Measurements from ENCODE around the gene UQCRC2.
A peak's percentile ranks its signal among the peaks of the same experiment; 100 is the strongest.
"Not testable (repeated sequence)": the region's sequence is repeated elsewhere in the genome, so short reads cannot be mapped to it uniquely, and the experiment has no call there.

UQCRC2 gene

DNA sequence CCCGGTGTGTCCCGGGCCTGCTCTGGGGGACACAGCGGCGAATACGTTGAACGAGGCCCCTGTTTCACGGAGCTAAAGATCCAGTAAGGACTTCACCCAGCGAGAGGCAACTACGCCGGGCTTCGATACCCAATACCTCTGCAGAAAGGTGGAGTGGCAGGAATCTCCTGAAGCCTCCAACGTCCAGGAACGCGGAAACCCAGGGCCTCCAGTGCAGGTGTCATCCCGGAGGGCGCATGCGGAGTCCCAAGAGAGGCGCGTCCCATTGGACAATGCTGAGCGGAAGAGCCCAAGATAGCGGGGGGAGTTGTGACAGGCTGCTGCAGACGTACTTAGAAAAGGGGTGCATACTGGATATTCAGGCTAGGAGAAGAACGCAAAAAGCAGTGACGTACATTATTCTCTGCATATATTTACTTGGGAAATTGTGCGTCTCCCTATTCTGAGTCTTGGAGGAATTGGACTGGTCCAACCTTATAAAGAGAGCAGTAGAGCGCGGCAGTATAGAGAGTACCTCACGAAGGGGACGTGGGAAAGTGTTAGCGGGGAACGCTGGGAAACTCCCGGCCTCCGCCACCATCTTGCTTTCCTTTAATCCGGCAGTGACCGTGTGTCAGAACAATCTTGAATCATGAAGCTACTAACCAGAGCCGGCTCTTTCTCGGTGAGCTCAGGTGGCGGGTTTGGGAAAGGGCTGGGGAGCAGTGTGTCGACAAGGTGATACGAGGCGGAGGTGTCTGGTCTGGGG is at the start of gene UQCRC2:
Gene UQCRC2, plus strand, starts transcription at position 569 of the 748 bp plus-strand sequence. Its CDS starts 63 bp downstream, at position 632.
- peak; percentile 87 for DNase-seq

DNA sequence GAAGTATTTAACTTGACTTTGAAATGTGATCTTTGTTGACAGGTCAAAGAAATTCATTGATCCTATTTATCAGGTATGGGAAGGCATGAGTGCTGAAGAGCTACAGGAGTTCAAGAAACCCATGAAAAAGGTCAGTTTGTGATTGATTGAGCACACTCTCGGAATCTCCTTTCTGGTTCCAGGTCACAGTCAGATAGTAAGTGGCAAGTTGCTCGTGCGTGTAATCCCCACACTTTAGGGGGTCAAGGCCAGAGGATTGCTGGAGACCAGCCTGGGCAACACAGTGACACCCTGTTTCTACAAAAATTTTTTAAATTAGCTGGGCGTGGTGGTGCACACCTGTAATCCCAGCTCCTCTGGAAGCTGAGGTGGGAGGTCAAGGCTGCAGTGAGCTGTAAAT is 20.5 kb upstream of the UQCRC2 start:
- not testable (repeated sequence) for DNase-seq

DNA sequence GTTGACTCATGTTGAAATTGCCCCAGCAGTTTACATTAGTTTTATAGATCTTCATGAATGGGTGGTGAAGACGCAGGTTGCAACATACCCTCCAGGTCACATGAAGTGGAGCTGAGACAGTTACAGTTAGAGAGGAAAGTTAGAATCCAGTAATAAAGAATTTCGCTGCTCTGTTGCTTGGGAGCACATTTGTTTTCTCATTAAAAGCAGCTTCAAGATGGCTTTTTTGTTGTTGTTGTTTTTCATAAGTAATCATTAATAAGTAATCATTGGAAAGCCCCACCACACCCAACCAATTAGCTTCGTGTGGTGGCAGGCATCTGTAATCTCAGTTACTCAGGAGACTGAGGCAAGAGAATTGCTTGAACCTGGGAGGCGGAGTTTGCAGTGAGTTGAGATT is 19.8 kb upstream of the UQCRC2 start:
- not testable (repeated sequence) for DNase-seq

DNA sequence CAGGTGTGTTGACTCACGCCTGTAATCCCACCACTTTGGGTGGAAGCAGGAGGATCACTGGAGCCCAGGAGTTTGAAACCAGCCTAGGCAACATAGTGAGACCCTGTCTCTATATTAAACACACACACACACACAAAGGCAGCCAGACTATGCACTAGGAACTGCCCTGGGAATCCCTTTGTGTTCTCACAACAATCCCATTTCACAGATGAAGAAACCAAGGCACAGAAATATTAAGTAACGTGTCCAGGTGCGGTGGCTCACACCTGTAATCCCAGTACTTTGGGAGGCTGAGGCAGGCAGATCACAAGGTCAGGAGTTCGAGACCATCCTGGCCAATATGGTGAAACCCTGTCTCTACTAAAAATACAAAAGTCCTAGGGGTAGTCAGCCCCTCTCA is 19.4 kb upstream of the UQCRC2 start:
- DNase-seq: not testable (repeated sequence)

DNA sequence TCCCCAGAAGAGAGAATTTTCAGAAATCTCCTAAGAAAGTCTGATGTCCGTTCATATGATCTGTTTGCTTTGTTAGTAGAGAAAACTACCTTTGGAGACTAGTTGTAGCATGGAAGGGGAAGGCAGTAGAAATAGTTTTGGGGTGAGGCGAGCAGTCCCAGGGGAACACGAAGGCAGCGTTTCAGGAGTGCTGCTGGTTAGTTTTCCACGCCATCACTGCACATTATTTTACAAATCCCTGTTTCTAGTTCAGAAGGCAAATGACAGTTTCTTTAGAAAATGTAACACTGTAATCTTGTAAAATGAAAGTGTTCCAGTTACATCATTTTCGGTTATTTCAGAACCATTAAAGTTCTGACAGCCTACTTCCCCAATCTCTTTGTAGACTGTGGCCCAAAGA is 16.9 kb upstream of the UQCRC2 start:
- DNase-seq: not testable (repeated sequence)

DNA sequence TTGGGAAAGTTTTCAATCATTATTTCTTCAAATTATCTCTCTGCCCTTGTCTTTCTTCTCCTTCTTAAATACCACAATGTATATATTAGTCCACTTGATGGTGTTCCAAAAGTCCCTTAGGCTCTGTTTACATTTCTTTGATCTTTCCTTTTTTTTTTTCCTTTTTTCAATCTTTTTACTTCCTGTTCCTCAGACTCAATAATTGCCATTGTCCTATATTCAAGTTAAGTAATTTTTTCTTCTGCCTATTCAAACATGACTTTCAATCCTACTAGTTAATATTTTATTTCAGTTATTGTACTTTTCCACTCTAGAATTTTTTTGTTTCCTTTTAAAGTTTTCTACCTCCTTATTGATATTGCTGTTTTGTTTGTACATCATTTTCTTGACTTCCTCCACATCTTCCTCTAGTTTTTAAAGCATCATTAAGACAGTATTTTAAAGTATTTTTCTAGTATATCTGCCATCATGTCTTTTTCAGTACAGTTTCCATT is 15.8 kb upstream of the UQCRC2 start:
- DNase-seq: no peak

DNA sequence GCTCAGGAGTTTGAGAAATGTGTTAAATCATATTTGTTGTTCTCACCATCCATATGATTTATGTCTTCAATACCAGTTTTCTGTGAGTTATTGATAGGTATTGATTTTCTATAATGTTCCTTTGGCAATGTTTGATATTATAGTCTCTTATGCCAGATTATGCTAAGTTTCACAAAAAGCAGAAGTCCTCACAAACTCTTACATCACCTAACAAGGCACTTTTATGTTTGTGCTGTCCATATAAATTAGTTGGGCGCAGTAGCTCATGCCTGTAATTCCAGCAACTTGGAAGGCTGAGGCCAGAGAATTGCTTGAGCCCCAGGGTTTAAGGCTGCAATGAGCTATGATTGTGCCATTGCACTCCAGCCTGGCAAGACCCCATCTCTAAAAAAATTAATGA is 12.6 kb upstream of the UQCRC2 start:
- DNase-seq: no peak

DNA sequence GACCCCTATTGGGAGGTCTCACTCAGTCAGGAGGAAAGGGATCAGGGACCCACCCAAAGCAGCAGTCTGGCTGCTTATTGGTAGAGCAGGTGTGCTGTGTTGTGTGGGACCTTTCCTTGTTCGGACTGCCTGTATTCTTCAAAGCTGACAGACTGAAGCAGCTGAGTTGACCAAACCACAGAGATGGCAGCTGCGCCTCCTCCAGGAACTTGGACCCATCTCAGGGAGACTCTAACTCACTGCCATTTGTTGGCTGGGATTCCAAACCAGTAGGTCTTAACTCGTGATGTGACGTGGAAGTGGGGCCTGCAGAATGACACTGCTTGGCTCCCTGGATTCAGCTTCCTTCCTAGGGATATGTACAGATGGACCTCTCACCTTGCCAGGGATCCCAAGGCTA is 9.6 kb upstream of the UQCRC2 start:
- no peak for DNase-seq

DNA sequence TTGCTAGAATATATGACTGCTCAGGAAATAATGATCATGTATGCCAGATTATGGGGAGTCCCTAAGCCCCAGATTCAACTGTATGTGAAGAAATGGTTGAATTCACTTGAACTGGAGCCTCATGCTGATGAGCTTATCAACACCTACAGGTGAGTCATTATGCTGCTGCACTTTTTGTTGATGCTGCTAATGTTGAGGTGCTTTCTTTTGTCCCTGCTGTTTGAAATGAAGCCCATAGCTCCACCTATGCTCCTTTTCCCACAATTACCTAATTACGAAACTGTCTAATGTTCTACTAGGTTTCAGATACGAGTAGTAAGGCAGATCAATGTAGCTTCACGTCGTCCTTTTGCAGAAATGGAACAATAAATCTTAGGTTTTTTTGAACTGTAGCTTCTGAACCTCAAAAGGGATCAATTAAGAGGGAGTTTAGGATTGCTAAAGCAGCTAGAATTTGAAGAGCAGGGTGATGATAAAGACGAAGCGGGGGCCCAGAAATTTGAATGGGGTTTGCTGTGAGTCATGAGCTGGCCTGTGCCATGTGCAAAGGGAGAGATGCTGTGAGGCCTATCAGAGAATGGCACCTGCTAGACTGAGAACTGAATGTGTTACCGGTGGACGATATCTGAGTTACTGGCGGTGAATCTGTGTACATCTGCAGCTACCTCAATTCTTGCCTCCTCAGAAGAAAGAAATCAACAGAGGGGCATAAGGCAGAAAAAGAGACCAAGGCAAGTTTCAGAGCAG is 6.1 kb upstream of the UQCRC2 start:
- DNase-seq: no peak

DNA sequence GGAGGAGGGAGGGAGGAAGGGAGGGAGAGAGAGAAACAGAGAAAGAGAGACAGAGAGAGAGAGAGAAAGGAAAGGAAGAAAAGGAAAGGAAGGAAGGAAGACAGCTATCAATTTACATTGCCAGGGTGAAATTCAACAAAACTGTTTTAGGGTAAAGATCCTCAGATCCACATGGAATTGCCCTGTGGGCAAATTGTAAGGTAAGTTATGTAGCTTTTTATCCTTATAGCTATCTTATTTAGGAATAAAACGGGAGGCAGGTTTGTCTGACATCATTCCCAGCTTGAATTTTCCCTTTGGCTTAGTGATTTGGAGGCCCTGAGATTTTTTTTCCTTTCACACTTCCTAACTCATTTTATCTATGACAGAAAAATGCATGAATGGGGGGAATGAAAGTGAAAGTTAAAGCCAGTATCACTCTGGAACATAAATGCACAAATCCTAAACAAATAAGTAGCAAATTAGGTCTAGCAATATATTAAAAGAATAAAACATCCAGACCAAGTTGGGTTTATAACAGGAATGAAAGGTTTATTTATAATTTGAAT is 3.4 kb upstream of the UQCRC2 start:
- no peak for DNase-seq

DNA sequence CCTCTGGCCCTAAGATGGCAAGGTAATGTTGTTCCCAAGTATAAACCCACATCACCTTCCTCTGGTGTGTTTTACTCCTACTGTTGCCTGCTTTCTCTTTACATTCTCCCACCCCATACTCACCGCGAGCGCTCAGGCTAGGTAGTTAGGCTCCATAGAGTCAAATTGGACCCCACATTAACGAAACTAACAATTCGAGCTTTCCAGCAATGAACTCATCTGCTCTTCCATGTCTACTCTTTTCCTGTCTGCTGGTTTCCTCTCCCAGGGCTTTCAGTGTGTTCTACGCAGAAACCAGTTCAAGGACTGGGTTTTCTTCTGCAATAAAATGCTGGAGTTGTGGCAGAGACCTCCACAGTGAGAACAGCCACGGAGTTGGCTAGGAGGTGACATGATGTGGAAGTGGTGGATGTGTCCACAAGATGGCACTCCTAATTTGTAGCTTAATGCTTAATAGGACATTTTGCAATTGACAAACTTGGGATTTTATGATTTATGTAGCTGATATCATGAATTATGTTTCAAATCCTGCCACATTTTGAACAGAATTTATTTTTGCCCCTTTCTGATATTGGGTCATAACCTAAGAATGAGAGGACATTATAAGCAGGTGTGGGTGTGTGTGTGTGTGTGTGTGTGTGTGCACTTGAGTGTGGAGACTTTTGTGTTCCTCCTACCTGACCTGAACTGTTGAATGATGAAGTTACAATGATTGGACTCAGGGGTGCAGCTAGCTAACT is 2.2 kb upstream of the UQCRC2 start:
- DNase-seq: no peak

DNA sequence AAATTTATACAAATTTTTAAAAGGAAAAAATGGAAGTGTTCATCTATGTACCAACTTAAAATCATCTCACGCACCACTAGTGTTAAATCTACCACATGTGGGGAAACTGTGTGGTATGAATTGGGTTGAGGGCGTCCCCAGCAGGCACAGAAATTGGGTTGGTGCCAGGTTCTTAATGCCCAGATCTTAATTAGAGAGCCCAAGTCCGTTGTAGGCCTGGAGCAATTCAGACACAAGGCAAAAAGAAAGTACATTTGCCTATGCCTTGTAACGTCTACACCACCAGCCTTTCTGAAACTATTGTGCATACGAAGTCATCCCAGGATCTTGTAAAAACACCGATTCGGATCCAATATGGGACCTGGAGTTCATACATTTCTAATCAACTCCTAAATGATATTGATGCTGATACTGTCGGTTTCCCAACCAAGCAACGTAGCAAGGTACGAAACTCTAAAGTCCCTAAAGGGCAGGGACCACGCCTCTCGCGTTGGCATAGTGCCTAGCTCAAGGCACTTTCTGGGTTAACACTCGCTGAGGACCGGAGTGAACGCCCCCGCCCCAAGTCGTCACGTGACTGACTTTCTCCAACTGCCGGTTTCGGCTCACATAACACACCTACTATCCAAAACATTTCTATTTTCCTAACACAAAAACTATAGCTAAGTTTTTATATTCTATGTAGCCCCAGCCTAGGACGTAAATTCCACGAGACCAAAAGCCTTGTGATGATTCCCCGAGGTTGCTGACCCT is 945 bp upstream of the UQCRC2 start:
- peak; percentile 77 for DNase-seq

DNA sequence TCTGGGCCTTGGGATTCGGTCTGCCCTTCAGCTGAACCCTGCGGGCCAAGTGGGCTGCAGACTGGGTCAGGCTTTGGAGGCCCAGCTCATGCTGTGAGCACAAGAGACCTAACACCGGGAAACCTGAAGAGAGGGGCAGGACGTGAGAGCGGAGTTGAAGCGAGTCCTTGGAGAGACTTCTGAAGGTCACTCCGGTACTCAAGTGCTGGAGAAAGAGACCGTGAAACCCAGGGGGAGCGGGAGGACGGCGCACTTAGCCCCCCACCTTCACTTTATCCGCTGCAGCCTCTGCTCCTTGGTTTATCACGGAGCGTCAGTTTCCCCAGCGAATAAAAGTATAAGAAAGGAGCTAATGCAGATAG is 361 bp downstream of the UQCRC2 start:
- no peak for DNase-seq

DNA sequence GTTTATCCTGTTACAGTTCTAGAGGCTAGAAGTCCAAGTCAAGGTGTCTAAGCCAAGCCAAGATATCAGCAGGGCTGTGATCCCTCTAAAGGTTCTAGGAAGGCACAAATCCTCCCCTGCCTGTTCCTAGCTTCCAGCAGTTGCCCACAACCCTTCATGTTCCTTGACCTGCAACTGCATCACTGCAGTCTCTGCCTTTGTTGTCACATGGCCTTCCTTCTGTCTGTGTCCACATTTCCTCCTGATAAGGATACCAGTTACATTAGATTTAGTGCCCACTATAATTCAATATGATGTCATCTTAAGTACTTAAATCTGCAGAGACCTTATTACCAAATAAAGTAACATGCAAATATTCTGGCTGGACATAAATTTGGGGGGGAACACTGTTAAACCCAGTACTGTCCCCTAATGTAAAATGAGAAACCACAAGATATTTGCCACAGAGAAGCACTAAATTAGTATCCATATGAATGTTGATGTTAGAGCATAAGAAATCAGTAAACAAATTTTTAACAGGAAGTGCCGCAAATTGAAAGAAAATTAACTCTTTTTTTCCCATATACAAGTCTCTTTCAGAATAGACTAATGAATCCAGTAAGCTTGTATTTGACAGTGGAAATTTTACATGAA is 4.7 kb downstream of the UQCRC2 start:
- DNase-seq: no peak

DNA sequence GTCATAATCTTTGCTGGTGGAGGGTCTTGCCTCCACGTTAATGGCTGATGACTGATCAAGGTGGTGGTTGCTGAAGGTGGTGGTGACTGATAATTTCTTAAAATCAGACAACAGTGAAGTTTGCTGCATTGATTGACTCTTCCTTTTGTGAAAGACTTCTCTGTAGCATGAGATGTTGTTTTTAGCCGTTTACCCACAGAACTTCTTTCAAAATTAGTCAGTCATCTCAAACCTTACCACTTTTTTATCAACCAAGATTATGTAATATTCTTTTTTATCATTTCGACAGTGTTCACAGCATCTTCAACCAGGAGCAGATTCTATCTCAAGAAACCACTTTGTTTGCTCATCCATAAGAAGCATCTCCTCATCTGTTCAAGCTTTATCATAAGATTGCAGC is 5.9 kb downstream of the UQCRC2 start:
- no peak for DNase-seq

DNA sequence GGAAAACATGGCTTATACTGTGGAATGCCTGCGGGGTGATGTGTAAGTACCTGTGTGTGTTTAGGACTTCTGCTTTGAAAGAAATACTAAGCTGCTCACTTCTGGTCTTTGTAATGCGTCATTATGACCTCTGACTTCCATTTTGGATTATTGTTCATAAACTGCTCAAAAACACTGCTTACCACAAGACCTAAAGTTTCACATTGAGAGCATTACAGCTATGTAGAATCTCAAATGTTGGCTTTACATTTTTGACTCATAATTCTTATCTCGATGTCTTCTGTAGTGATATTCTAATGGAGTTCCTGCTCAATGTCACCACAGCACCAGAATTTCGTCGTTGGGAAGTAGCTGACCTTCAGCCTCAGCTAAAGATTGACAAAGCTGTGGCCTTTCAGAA is 9.3 kb downstream of the UQCRC2 start:
- DNase-seq: no peak

DNA sequence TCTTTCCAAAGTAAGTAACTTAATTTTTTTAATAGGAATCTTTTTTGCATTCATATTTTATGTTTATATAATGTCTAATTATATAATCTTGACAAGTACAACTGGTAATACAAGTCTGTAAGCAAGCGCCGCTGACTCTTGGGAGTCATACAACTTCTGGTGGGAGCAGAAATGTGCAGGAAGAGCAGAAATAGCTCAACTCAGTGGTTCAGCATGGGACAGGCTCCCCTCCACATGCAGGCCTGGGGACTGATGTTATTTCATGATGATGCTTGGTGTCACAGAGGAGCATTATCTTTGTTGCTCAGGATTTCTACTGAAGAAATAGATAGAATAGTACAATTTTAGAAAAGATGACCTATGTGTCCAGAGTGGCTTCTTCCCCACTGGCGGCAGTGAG is 10.7 kb downstream of the UQCRC2 start:
- DNase-seq: no peak

DNA sequence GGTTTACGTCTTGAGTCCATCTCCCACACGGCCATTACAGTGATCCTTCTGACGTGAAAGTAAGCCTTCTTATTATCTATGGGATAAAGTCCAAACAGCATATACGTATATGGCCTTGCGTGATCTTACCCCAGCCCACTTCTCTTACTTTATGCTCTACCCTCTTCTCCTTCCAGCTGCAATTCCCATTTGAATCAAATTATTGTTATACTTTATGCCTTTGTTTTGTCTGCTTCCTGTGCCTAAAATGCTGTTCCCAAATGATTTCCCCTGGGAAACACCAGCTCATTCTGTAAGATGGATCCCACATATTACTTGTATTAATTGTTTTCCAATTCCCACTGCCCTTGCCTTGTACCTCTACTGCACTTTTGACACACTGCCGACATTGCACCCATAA is 11.2 kb downstream of the UQCRC2 start:
- DNase-seq: no peak

DNA sequence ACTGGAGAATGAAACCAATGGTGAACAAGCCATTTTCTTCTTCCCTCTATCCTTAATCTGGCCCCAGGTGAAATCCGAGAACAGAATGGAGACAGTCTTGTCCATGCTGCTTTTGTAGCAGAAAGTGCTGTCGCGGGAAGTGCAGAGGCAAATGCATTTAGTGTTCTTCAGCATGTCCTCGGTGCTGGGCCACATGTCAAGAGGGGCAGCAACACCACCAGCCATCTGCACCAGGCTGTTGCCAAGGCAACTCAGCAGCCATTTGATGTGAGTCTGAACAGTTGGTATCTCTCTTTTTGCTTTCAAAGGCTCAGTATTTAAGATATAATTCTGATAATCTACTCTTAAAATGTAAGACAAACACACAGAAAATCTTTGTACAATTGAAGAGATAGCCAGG is 18.7 kb downstream of the UQCRC2 start:
- DNase-seq: no peak

DNA sequence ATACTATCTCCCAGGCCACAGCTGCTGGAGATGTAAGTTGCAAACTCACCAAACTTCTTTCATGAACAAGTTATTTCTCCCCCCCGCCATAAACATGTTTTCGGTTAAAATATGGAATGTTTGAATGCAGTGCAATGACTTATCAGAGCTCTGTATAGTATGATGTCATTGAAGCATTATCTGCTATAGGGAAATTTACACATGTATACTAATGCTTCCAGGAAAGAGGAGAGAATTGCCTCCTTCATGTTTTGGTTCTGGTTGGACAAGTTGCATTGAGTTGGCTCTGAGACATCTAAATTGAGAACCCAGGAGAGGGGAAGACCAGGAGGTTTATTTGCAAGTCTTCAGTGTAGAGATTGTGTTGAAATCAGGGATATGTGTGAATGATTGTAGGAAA is 20.8 kb downstream of the UQCRC2 start:
- no peak for DNase-seq

DNA sequence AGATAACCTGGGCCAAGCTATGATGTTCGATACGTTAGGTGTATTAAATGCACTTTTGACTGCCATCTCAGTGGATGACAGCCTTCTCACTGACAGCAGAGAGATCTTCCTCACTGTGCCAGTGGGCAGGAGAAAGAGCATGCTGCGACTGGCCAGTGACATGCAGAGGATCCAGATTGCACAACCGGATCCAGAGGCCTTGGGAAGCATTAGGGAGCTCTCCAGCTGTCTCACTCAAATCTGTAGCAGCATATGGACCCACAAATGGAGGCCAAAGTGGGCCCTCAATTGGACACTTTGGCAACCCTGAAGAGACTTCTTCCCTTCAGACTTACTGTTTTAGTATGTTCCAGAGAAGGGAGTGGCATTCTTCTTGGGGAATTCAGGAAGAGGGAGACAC is 26.9 kb downstream of the UQCRC2 start:
- DNase-seq: no peak

DNA sequence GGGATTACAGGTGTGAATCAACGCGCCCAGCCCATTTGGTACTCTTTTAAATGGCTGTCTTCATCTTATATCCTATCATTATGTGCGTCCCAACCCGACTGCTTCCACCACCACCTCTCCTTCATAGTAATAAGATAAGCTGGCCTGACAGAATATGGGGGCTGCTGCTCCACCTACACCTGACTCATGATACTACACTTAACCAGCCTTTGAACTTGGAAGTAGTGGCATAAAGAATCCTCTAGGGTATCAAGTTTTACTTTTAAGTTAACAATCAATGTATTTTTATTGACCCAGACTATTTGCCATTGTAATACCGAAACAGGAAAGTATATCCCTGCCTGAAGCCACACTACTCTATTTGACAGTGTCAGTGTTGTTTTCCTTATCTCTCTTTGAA is 28.9 kb downstream of the UQCRC2 start:
- DNase-seq: no peak
